AG09309 (cell line): ENCODE results near the gene HNRNPH2.

Experiments used
- DNase-seq: peaks from one replicate; pipeline ENCODE4 v3.0.0-alpha.2; 2010; ENCODE audit warnings: low read depth
- H3K4me3 ChIP-seq: 2 replicates; pipeline ENCODE4 v1.5.1; 2011; ENCODE audit warnings: mild to moderate bottlenecking, low read depth, low read length, moderate library complexity; ENCODE audit not compliant: control insufficient read depth
- TF ChIP-seq, protein P1 (sequence below): IDR thresholded peaks from 2 replicates; pipeline ENCODE4 v1.5.1; 2011; ENCODE audit warnings: mild to moderate bottlenecking, low read depth, low read length, inconsistent platforms; ENCODE audit not compliant: insufficient read depth, control insufficient read depth; ENCODE audit errors: missing control alignments

Gene HNRNPH2

DNA sequence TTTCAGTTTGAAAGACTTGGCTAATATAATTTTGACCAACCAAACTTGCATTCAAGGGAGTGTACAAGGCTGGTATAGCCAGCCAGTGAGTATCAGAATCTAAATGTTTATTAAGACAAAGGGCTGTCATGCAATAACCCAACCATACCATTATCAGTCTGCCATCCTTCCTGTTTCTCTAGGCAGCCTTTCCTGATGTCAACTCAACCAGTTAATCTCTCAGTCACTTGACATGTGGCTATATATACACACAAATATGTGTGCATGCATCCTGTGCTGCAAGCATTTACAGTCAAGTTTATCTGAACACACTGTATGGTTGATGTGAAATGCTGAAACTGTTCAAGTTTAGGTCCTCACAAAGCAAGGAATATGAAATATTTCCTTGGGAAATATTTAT, 39.2 kb upstream of the HNRNPH2 start:
- DNase-seq: no peak
- no peak overlapping the region for H3K4me3 ChIP-seq
- TF ChIP-seq, protein P1, sequence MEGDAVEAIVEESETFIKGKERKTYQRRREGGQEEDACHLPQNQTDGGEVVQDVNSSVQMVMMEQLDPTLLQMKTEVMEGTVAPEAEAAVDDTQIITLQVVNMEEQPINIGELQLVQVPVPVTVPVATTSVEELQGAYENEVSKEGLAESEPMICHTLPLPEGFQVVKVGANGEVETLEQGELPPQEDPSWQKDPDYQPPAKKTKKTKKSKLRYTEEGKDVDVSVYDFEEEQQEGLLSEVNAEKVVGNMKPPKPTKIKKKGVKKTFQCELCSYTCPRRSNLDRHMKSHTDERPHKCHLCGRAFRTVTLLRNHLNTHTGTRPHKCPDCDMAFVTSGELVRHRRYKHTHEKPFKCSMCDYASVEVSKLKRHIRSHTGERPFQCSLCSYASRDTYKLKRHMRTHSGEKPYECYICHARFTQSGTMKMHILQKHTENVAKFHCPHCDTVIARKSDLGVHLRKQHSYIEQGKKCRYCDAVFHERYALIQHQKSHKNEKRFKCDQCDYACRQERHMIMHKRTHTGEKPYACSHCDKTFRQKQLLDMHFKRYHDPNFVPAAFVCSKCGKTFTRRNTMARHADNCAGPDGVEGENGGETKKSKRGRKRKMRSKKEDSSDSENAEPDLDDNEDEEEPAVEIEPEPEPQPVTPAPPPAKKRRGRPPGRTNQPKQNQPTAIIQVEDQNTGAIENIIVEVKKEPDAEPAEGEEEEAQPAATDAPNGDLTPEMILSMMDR: no peak

DNA sequence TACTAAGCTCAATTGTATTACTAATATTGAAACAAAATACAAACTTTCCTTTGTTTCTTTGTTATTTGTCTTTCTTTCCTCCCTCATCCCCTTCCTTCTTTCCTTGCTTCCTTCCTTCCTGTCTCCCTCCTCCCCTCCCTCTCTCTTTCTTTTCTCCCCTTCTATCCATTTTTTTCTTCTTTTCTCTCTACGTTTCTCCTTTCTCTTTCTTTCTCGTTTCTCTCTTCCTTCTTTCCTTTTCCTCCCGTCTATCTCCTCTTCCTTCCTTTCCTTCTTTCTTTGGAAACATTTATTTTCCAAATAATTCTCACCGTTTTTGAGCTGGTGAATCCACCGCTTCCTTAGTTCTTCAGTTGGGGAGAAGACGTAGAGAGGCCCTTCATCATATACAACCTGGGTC, 38.3 kb upstream of the HNRNPH2 start:
- TF ChIP-seq, protein P1: no peak
- no peak overlapping the region for H3K4me3 ChIP-seq
- DNase-seq: no peak

DNA sequence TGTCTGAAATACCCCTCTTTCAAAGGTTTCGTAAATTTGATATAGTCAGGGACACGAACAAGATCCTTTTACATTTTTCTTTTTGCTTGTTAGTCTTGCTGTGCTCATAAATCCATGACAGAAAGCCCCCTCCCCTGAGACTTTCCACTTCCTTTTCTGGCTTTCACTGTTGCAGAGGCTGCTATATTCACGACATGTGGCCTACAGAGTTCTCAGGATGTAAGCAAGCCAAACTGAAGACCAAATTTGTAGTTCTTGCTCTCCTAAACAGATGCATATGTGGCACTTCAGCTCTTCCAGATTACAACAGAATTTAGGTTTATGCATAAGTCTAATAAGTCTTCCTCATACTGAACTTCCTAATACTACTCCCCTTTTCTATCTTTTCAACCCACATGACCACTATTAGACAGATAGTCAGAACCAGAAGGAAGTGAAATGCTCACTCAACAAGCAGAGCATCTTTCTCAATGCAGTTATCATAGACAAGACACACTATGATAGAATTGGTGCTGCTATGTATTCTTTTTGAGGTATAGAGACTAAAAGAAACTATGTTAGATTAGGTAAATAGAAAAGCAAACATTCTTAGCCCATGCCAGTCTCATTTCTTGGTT, 37.0 kb upstream of the HNRNPH2 start:
- H3K4me3 ChIP-seq: no peak overlapping the region
- TF ChIP-seq, protein P1: no peak
- DNase-seq: no peak

DNA sequence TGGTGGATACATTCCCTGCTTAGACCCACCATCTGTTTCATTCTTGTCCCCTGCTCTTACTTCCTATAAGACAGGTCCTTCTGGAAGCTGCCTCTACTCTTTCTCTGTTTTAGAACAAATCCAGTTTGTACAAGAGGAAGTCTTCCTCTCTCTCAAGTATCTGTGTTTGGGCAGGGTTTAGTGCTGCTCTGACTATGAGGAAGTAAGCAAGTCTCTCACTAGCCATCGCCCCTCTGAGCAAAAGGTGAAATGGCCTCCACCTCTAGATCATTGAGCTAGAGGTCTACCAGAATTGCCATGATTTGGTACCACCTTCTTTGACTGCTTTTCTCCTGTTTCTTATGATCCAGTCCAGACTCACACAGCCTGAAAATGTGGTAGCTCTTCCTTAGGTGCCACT, 30.5 kb upstream of the HNRNPH2 start:
- no peak for DNase-seq
- TF ChIP-seq, protein P1: no peak

DNA sequence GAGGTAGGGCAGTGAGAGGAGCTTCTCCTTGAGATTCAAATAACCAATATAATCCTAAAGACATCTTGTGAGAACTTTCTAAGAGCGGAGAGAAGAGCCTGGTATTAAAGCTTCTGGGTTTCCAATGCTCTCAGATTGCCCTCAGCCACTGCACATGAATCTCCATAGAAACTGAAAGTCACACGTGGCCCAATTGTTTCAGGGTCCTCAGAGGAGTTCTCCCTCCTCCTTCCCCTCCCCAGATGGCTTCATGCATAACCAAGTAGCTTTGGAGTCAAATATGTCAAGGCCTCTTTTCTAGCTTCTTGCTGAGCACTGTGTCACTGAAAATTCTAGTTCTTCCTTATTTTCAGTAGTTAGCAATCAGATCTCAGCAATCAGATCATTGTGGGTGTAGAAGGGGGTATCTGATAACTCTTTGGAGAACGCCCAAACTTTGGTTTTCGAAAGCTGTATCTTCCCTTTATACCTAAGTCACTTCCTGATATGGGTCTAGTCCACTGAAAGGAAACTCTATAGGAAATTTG, 24.3 kb upstream of the HNRNPH2 start:
- H3K4me3 ChIP-seq: no peak overlapping the region
- TF ChIP-seq, protein P1: no peak
- DNase-seq: no peak

More for the DNA sequence above, 30.5 kb upstream of the HNRNPH2 start:
- no peak overlapping the region for H3K4me3 ChIP-seq

DNA sequence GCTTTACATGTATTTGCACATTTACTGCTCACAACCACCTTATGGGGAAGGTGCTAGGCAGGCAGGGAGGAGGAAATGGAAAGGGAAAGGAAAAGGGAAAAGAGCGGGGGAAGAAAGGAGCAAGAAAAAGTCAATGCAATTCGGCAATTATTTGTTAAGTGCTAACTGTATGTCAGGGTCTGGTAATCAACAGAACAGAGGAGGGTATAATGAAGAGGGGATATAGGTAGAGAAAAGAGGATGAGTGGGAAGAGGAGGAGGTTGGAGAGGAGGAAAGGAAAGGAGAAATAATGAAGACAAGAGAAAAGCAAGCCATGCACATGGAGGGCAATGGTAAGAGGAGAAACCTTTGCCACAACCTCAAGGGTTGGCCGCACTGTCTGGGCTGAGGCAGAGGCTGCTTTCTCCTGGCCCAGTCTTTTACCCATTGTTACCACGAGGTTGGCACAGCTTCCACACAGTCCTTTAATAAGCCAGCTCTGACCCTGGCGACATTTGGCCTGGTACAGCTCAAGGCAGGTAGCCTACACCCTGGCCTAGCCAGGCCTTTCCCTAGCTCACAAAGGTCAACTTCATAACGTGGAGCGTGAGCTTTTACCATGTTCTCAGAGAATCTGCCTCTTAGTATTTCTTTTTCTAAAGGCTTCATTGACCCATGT, 22.9 kb upstream of the HNRNPH2 start:
- DNase-seq: no peak
- TF ChIP-seq, protein P1: no peak
- no peak overlapping the region for H3K4me3 ChIP-seq
